Astrocyte (in vitro differentiated cells and primary cell): ENCODE results near the gene HPN. TPM values are rescaled to one million over a fixed set of nuclear protein-coding genes. Genes with fewer than 3 reads are reported as not detected.
A peak's percentile ranks its signal among the peaks of the same experiment; 100 is the strongest.

ENCODE experiments used
- DNase-seq: peaks from one replicate; pipeline ENCODE4 v3.0.0-alpha.2; 2010; ENCODE audit warnings: low read depth
- FAIRE-seq: peaks from 2 replicates; lab custom pipeline; 2011; peaks lifted over from hg19 to GRCh38; lab: Jason Lieb, UNC
- H2AFZ ChIP-seq: 2 replicates; pipeline ENCODE4 v1.6.0; 2012; ENCODE audit warnings: low read depth, low read length, inconsistent platforms
- H3K27ac ChIP-seq: 2 replicates; pipeline ENCODE4 v1.5.1; 2011; ENCODE audit warnings: low read depth, low read length, inconsistent platforms
- H3K27me3 ChIP-seq: 2 replicates; pipeline ENCODE4 v1.6.0; 2011; ENCODE audit warnings: low read length, inconsistent platforms; ENCODE audit not compliant: insufficient read depth
- H3K36me3 ChIP-seq: 2 replicates; pipeline ENCODE4 v1.5.1; 2011; ENCODE audit warnings: low read length, inconsistent platforms; ENCODE audit not compliant: insufficient read depth
- H3K4me1 ChIP-seq: 2 replicates; pipeline ENCODE4 v1.5.1; 2011; ENCODE audit warnings: low read length, inconsistent platforms; ENCODE audit not compliant: insufficient read depth
- H3K4me2 ChIP-seq: 2 replicates; pipeline ENCODE4 v1.6.0; 2012; ENCODE audit warnings: low read length, inconsistent platforms
- H3K4me3 ChIP-seq: 2 replicates; pipeline ENCODE4 v1.5.1; 2011; ENCODE audit warnings: low read depth, mild to moderate bottlenecking, low read length, inconsistent platforms; ENCODE audit not compliant: insufficient read depth
- H3K79me2 ChIP-seq: 2 replicates; pipeline ENCODE4 v1.6.0; 2012; ENCODE audit warnings: mild to moderate bottlenecking, low read length, inconsistent platforms; ENCODE audit not compliant: insufficient read depth
- H3K9ac ChIP-seq: 2 replicates; pipeline ENCODE4 v1.6.0; 2012; ENCODE audit warnings: mild to moderate bottlenecking, low read length, inconsistent platforms
- H3K9me3 ChIP-seq: 2 replicates; pipeline ENCODE4 v1.5.1; 2012; ENCODE audit warnings: low read depth, mild to moderate bottlenecking, low read length, inconsistent platforms; ENCODE audit not compliant: insufficient read depth
- H4K20me1 ChIP-seq: 2 replicates; pipeline ENCODE4 v1.6.0; 2012; ENCODE audit warnings: low read length, inconsistent platforms; ENCODE audit not compliant: insufficient read depth
- H3K27ac Mint-ChIP-seq: one replicate; pipeline ENCODE4 v1.8.0; 2021; ENCODE audit warnings: mild to moderate bottlenecking, mixed read lengths; ENCODE audit not compliant: unreplicated experiment
- H3K27me3 Mint-ChIP-seq: one replicate; pipeline ENCODE4 v1.8.0; 2021; ENCODE audit warnings: low read depth, mixed read lengths; ENCODE audit not compliant: unreplicated experiment
- H3K36me3 Mint-ChIP-seq: one replicate; pipeline ENCODE4 v1.8.0; 2021; ENCODE audit warnings: low read depth, mixed read lengths; ENCODE audit not compliant: unreplicated experiment
- H3K4me1 Mint-ChIP-seq: one replicate; pipeline ENCODE4 v1.8.0; 2021; ENCODE audit warnings: low read depth, mixed read lengths; ENCODE audit not compliant: unreplicated experiment
- H3K4me3 Mint-ChIP-seq: one replicate; pipeline ENCODE4 v1.8.0; 2021; ENCODE audit warnings: mild to moderate bottlenecking, moderate library complexity, mixed read lengths; ENCODE audit not compliant: unreplicated experiment
- H3K9me3 Mint-ChIP-seq: one replicate; pipeline ENCODE4 v1.8.0; 2021; ENCODE audit warnings: mild to moderate bottlenecking, mixed read lengths; ENCODE audit not compliant: unreplicated experiment
- CTCF ChIP-seq: IDR thresholded peaks from 2 replicates; pipeline ENCODE4 v1.5.1; 2011; ENCODE audit warnings: low read depth, mild to moderate bottlenecking, inconsistent platforms, low read length, moderate library complexity; ENCODE audit not compliant: insufficient read depth
- EZH2 ChIP-seq: IDR thresholded peaks from 2 replicates; pipeline ENCODE4 v1.6.1; 2012; ENCODE audit warnings: mild to moderate bottlenecking, low read length, inconsistent platforms; ENCODE audit not compliant: insufficient read depth
- total RNA-seq: library from RNA; stranded (reverse); gene quantifications from 2 replicates; pipeline ENCODE4 v1.2.1, GENCODE V29; 2021

HPN gene
- total RNA-seq, 1 donor from 2014 or later: 0.73 TPM

GRCh38 chr19:35000647-35001501 lies 40.6 kb upstream of the HPN start:
- H3K4me1 Mint-ChIP-seq: peaks cover 17% of the 10 kb centered on the region
- Histone ChIP-seq H3K9me3 (no peaks in the 10 kb centered on the region), H4K20me1 (peaks cover 50% of the 10 kb centered on the region), H3K9ac (peak overlapping the region; percentile 91), H3K27me3 (no peaks in the 10 kb centered on the region), H3K36me3 (peaks cover 3% of the 10 kb centered on the region), H2AFZ (peak overlapping the region; percentile 32), H3K4me3 (peak overlapping the region; percentile 89), H3K27ac (peak overlapping the region; percentile 58), H3K4me2 (peak overlapping the region; percentile 89), H3K4me1 (peaks cover 20% of the 10 kb centered on the region), H3K79me2 (peaks cover 55% of the 10 kb centered on the region)
- H3K4me3 Mint-ChIP-seq: peak overlapping the region; percentile 97
- no peak for FAIRE-seq
- no peaks in the 10 kb centered on the region for H3K9me3 Mint-ChIP-seq
- no peaks in the 10 kb centered on the region for H3K27me3 Mint-ChIP-seq
- H3K36me3 Mint-ChIP-seq: peaks cover 5% of the 10 kb centered on the region
- peak; percentile 45 for DNase-seq
- H3K27ac Mint-ChIP-seq: peak overlapping the region; percentile 86
- TF ChIP-seq EZH2: no peak
- TF ChIP-seq CTCF: no peak

GRCh38 chr19:35002037-35002535 lies 39.4 kb upstream of the HPN start:
- H2AFZ ChIP-seq: no peak overlapping the region
- Mint-ChIP-seq H3K36me3 (peaks cover 13% of the 10 kb centered on the region), H3K9me3 (no peaks in the 10 kb centered on the region), H3K4me1 (peaks cover 17% of the 10 kb centered on the region), H3K27me3 (no peaks in the 10 kb centered on the region), H3K27ac (no peak overlapping the region), H3K4me3 (peak overlapping the region; percentile 97)
- peaks cover 31% of the 10 kb centered on the region for H3K4me1 ChIP-seq
- H3K36me3 ChIP-seq: peaks cover 3% of the 10 kb centered on the region
- TF ChIP-seq EZH2 (no peak), CTCF (no peak)
- H3K9ac ChIP-seq: peak overlapping the region; percentile 91
- H3K9me3 ChIP-seq: no peaks in the 10 kb centered on the region
- H3K27ac ChIP-seq: no peak overlapping the region
- H3K79me2 ChIP-seq: peaks cover 63% of the 10 kb centered on the region
- H4K20me1 ChIP-seq: peaks cover 62% of the 10 kb centered on the region
- DNase-seq: no peak
- H3K27me3 ChIP-seq: no peaks in the 10 kb centered on the region
- peak overlapping the region; percentile 89 for H3K4me2 ChIP-seq
- no peak for FAIRE-seq
- H3K4me3 ChIP-seq: no peak overlapping the region
